ENCODE data around the gene C6orf62. TPM values are rescaled to one million over a fixed set of nuclear protein-coding genes. Genes with fewer than 3 reads are reported as not detected.

Gene C6orf62
- total RNA-seq, 2 experiments from 2014 or later: 42.3 to 77.4 TPM

DNA sequence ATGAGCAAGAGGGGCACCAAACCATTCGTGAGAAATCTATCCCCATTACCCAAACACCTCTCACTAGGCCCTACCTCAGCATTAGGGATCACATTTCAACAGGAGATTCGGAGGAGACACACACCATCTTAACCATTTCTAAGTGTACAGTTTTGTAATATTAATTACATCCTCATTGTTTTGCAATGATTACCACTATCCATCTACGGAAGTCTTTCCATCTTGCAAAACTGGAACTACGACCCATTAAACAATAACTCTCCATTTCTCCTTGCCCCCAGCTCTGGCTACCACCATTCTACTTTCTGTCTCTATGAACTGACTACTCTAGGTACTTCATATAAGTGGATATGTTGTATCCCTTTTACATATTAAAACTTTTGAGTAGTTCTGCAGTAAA, 32.0 kb downstream of the C6orf62 start:
- Histone ChIP-seq H3K4me2 (ENCODE audit: low read length) (no peak overlapping the region), H3K4me1 (ENCODE audit: insufficient read depth, low read length, poor library complexity, severe bottlenecking) (no peaks in the 10 kb centered on the region), H3K27ac (ENCODE audit: low read depth, low read length, poor library complexity, severe bottlenecking) (no peak overlapping the region), H3K9me3 (ENCODE audit: low read length) (no peaks in the 10 kb centered on the region), H4K20me1 (ENCODE audit: insufficient read depth, low read length) (no peaks in the 10 kb centered on the region), H3K9me2 (ENCODE audit: insufficient read depth, low read length) (no peaks in the 10 kb centered on the region), H3K4me3 (ENCODE audit: low read depth, low read length, poor library complexity, severe bottlenecking) (no peak overlapping the region), H3K79me2 (ENCODE audit: insufficient read depth, low read depth, low read length) (no peaks in the 10 kb centered on the region), H2AFZ (ENCODE audit: low read length) (no peak overlapping the region), H3K36me3 (ENCODE audit: insufficient read depth, low read length) (no peaks in the 10 kb centered on the region)
- POLR2A ChIA-PET: interaction anchor here (0.6 kb wide), 1 partner anchor 80 kb away, joined by 3 read pairs; no protein-coding TSS in a partner anchor
- DNase-seq (ENCODE audit: low spot score): no peak
- no peak for TF ChIP-seq EZH2phosphoT487 (IDR thresholded peaks at IDR 0.05; ENCODE audit: borderline replicate concordance, low read depth, low read length)
- TF ChIP-seq, protein P1, sequence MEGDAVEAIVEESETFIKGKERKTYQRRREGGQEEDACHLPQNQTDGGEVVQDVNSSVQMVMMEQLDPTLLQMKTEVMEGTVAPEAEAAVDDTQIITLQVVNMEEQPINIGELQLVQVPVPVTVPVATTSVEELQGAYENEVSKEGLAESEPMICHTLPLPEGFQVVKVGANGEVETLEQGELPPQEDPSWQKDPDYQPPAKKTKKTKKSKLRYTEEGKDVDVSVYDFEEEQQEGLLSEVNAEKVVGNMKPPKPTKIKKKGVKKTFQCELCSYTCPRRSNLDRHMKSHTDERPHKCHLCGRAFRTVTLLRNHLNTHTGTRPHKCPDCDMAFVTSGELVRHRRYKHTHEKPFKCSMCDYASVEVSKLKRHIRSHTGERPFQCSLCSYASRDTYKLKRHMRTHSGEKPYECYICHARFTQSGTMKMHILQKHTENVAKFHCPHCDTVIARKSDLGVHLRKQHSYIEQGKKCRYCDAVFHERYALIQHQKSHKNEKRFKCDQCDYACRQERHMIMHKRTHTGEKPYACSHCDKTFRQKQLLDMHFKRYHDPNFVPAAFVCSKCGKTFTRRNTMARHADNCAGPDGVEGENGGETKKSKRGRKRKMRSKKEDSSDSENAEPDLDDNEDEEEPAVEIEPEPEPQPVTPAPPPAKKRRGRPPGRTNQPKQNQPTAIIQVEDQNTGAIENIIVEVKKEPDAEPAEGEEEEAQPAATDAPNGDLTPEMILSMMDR (conservative IDR thresholded peaks at IDR 0.05; ENCODE audit: low read length): no peak
- intact Hi-C loops (cut with micrococcal nuclease; ENCODE audit: unreplicated experiment): no loop called here
- CTCF ChIA-PET (ENCODE audit: unreplicated experiment): no interaction called here
- no TSS peak for BruUV-seq (replicated peaks)

DNA sequence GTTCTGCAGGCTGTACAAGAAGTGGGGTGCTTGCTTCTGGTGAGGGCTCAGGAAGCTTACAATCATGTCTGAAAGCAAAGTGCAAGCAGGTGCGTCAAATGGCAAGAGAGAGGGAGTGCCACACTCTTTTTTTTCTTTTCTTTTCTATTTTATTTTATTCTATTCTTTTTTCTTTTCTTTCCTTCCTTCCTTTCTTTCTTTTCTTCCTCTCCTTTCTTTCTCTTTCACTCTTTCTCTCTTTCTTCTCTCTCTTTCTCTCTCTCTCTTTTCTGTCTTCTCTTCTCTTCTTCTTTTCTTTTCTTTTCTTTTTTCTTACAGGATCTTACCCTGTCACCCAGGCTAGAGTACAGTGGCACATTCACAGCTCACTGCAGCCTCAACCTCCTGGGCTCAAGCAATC, 32.5 kb downstream of the C6orf62 start:
- H4K20me1 ChIP-seq (ENCODE audit: insufficient read depth, low read length): no peaks in the 10 kb centered on the region
- BruUV-seq (replicated peaks): no TSS peak
- TF ChIP-seq EZH2phosphoT487 (IDR thresholded peaks at IDR 0.05; ENCODE audit: borderline replicate concordance, low read depth, low read length): no peak
- TF ChIP-seq, protein P1 (conservative IDR thresholded peaks at IDR 0.05; ENCODE audit: low read length): no peak
- CTCF ChIA-PET (ENCODE audit: unreplicated experiment): no interaction called here
- no peaks in the 10 kb centered on the region for H3K79me2 ChIP-seq (ENCODE audit: insufficient read depth, low read depth, low read length)
- H2AFZ ChIP-seq (ENCODE audit: low read length): no peak overlapping the region
- H3K9me3 ChIP-seq (ENCODE audit: low read length): no peaks in the 10 kb centered on the region
- no peaks in the 10 kb centered on the region for H3K36me3 ChIP-seq (ENCODE audit: insufficient read depth, low read length)
- H3K4me1 ChIP-seq (ENCODE audit: insufficient read depth, low read length, poor library complexity, severe bottlenecking): no peaks in the 10 kb centered on the region
- POLR2A ChIA-PET: interaction anchor here (0.6 kb wide), 1 partner anchor 81 kb away, joined by 3 read pairs; no protein-coding TSS in a partner anchor
- H3K27ac ChIP-seq (ENCODE audit: low read depth, low read length, poor library complexity, severe bottlenecking): no peak overlapping the region
- H3K4me3 ChIP-seq (ENCODE audit: low read depth, low read length, poor library complexity, severe bottlenecking): no peak overlapping the region
- no peak for DNase-seq (ENCODE audit: low spot score)
- no peak overlapping the region for H3K4me2 ChIP-seq (ENCODE audit: low read length)
- H3K9me2 ChIP-seq (ENCODE audit: insufficient read depth, low read length): no peaks in the 10 kb centered on the region
- intact Hi-C loops (cut with micrococcal nuclease; ENCODE audit: unreplicated experiment): no loop called here

DNA sequence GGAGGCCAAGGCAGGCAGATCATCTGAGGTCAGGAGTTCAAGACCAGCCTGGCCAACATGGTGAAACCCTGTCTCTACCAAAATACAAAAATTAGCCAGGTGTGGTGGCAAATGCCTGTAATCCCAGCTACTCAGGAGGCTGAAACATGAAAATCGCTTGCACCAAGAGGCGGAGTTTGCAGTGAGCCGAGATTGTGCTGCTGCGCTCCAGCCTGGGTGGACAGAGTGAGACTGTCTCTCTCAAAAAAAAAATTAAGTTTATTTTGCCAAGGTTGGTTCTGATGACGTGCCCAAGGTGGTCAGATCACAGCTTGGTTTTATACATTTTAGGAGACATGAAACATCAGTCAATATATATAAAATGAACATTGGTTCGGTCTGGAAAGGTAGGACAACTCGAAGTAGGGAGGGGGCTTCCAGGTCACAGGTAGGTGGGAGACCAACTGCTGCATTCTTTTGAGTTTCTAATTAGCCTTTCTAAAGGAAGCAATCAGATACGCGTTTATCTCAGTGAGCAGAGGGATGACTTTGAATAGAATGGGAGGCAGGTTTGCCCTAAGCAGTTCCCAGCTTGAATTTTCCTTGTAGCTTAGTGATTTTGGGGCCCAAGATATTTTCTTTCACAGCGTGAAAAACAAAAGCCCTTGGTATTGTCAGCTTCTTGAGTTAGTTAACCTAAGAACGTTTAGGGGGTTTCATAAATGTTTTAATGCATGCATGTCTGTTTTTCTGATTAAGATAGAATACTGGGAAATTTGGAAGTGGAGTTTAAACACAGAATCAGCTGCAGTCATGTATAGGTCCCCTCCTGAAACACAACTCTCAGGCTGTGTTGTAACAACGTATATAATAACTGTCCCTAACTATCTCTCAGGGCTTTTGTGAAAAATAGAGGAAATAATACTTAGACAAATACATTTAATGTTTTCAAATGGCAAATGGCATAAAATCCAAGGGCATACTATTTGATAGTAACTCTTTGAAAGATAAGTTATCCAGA, 35.4 kb downstream of the C6orf62 start:
- ChIA-PET CTCF (ENCODE audit: unreplicated experiment) (no interaction called here), POLR2A (interaction anchor here (0.6 to 1.6 kb wide), 5 partner anchors 18 to 89 kb away, joined by 3 to 4 read pairs (median 3); no protein-coding TSS in a partner anchor)
- Histone ChIP-seq H4K20me1 (ENCODE audit: insufficient read depth, low read length) (no peaks in the 10 kb centered on the region), H3K4me1 (ENCODE audit: insufficient read depth, low read length, poor library complexity, severe bottlenecking) (no peaks in the 10 kb centered on the region), H3K9me3 (ENCODE audit: low read length) (no peaks in the 10 kb centered on the region), H3K27ac (ENCODE audit: low read depth, low read length, poor library complexity, severe bottlenecking) (no peak overlapping the region), H3K36me3 (ENCODE audit: insufficient read depth, low read length) (no peaks in the 10 kb centered on the region), H3K79me2 (ENCODE audit: insufficient read depth, low read depth, low read length) (no peaks in the 10 kb centered on the region), H3K4me3 (ENCODE audit: low read depth, low read length, poor library complexity, severe bottlenecking) (no peak overlapping the region), H3K4me2 (ENCODE audit: low read length) (no peak overlapping the region), H3K9me2 (ENCODE audit: insufficient read depth, low read length) (no peaks in the 10 kb centered on the region), H2AFZ (ENCODE audit: low read length) (no peak overlapping the region)
- intact Hi-C loops (cut with micrococcal nuclease; ENCODE audit: unreplicated experiment): no loop called here
- no TSS peak for BruUV-seq (replicated peaks)
- TF ChIP-seq, protein P1 (conservative IDR thresholded peaks at IDR 0.05; ENCODE audit: low read length): no peak
- TF ChIP-seq EZH2phosphoT487 (IDR thresholded peaks at IDR 0.05; ENCODE audit: borderline replicate concordance, low read depth, low read length): no peak
- DNase-seq (ENCODE audit: low spot score): no peak
